Putamen (tissue), 1 donor: Measurements from ENCODE around the gene REM1.
"Not testable (repeated sequence)": the region's sequence is repeated elsewhere in the genome, so short reads cannot be mapped to it uniquely, and the experiment has no call there.

Experiments
- DNase-seq: peaks from one replicate; pipeline ENCODE4 v3.0.0-alpha.2; 2016; ENCODE audit warnings: low spot score

REM1 gene

GRCh38 chr20:31474758-31475427 is at the start of gene REM1, which contains the start of gene DEFB124:
Gene REM1 (plus strand): TSS chr20:31475288. CDS start chr20:31476446, 1,158 bp downstream.
Gene DEFB124 (minus strand): TSS chr20:31475127. CDS start chr20:31473013, 2,114 bp downstream.
- no peak for DNase-seq

GRCh38 chr20:31425797-31426196 is 49.3 kb upstream of the REM1 start:
- DNase-seq = no peak

GRCh38 chr20:31426891-31427551 is 48.1 kb upstream of the REM1 start:
- not testable (repeated sequence) for DNase-seq

GRCh38 chr20:31427576-31427975 is 47.5 kb upstream of the REM1 start:
- not testable (repeated sequence) for DNase-seq

GRCh38 chr20:31430568-31431115 is 44.4 kb upstream of the REM1 start:
- DNase-seq = no peak

GRCh38 chr20:31440012-31440659 is 35.0 kb upstream of the REM1 start, which contains the start of gene DEFB123:
Gene DEFB123 (plus strand): TSS chr20:31440632. CDS start chr20:31440699, 67 bp downstream.
- DNase-seq = no peak

GRCh38 chr20:31446084-31446819 is 28.8 kb upstream of the REM1 start:
- DNase-seq = no peak

GRCh38 chr20:31449511-31450414 is 25.3 kb upstream of the REM1 start:
- no peak for DNase-seq

- no peak for DNase-seq
Observed at GRCh38 chr20:31452575-31452974, 22.5 kb upstream of the REM1 start.

GRCh38 chr20:31454361-31454760 is 20.7 kb upstream of the REM1 start:
- DNase-seq = no peak

GRCh38 chr20:31470946-31471345 is 4.1 kb upstream of the REM1 start:
- DNase-seq = not testable (repeated sequence)

GRCh38 chr20:31472395-31473330 is 2.4 kb upstream of the REM1 start:
- DNase-seq = no peak

GRCh38 chr20:31473331-31474096 is 1.6 kb upstream of the REM1 start:
- no peak for DNase-seq

GRCh38 chr20:31474097-31474436 is 1.0 kb upstream of the REM1 start:
- DNase-seq = no peak

GRCh38 chr20:31475472-31476293 is 595 bp downstream of the REM1 start:
- no peak for DNase-seq

- DNase-seq = no peak
Observed at GRCh38 chr20:31476294-31476585, 1.2 kb downstream of the REM1 start.

- DNase-seq = no peak
Observed at GRCh38 chr20:31476643-31477215, 1.6 kb downstream of the REM1 start.

GRCh38 chr20:31484001-31484400 is 8.9 kb downstream of the REM1 start:
- DNase-seq = no peak
